NCI-H2171 treated with DMSO at 0.1 percent for 48 hours (cell line): ENCODE results near the gene DPCD.

Experiments
- DNase-seq: peaks from one replicate; lab custom pipeline; 2025; lab: John Stamatoyannopoulos, UW

Gene DPCD

DNA sequence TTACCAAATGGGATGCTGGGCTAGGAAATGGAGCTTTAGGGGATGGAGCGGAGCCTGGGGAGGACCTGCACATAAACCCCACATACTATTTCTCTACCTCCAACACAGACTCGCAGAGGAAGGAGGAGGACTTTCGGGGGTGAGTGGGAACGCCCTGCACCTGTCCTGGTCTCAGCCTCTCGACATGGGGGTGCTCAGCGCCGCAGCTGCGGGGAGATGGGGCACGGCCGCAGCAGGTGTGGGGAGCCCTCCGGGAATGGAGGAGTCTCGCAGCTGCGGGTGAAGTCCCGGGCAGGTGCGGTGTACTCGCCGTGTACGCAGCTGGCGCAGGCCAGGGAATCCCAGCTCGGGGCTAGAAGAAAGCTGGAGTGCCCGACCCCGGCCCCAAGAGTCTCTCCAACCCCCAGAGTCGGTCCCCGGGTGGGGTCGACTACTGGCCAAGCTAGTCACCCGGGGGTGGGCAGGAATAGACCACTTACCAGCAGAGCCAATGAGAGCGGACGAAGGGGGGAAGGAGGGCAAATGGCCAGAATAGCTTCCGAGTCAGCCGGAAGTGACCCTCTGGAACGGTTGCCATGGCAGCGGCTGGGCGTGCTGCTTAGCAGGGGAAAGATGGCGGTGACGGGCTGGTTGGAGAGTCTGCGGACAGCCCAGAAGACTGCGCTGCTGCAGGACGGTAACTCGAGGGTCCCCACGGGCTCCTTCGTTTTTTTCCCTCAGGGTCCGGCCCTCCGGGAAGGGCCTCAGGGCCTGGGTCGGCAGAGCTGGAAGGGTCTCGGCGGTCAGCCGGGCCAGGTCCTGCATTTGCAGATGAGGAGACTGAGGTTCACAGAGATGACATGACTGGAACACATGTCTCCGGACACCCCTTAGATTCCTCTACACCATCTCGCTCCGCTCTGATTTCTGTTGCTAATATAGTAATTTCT is at the start of gene DPCD, which contains the start of gene POLL:
Gene DPCD, plus strand, starts transcription at position 597 of the 929 bp plus-strand sequence. Its CDS starts 16 bp downstream, at position 613.
Gene POLL, minus strand, starts transcription at position 533 of the 929 bp plus-strand sequence. CDS start 897 bp downstream, outside the sequence.
- peak; percentile 82 for DNase-seq

DNA sequence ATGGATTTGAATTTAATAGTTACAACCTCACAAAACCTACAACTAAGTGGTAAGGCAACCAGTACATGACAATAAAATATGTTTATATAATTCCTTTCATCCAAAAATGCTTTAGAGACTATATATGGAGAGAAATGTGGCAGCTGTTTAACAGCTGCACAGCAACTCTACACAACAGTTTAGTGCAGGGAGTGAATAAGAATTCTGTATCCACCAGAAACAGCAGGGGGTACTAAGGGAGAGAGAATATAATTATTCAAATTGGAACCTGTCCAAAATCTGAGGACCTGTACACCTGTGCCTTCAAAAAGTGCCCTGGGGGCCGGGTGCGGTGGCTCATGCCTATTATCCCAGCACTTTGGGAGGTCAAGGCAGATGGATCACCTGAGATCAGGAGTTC is 49.7 kb upstream of the DPCD start:
- peak; percentile 72 for DNase-seq

- peak; percentile 1 for DNase-seq
These were observed 42.2 kb upstream of the DPCD start for GRCh38 chr10:101545898-101546297.

GRCh38 chr10:101550965-101551364 is 37.2 kb upstream of the DPCD start:
- DNase-seq: no peak

DNA sequence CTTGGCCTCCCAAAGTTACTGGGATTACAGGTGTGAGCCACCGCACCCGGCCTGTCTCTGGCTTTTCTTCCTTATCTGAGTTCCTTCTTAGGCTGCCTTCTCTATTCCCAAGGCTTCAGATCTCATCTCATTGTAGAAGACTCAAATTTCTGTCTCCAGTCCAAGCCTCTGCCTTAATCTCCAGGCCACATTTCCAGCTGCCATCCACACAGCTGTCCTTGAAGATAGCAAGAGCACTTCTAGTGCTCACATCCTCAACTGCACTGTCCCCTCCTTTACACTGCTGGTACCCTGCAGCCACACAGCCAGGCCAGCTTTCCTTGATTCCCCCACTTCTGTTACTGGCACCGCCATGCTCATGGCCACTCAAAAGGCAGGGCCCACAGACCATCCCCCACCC is 35.7 kb upstream of the DPCD start:
- no peak for DNase-seq

DNA sequence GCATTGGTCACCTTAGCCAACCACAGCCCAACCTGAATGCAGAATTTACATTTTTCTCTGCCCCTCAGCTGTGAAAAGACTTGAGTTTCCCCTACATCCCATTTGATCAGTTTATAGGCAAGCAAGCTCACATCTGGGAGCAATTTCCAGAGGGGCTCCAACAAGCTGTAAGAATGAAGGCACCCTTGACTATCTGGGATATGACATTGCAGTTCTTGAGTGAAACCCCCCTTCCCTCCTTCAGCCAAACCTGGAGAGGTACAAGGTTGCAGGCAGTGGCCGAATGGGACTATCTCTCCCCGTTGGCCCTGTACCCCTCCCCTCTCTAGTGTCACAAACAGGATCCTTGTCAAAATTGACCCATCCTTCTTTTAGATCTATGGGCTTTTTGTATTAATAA is 30.6 kb upstream of the DPCD start:
- DNase-seq: no peak

DNA sequence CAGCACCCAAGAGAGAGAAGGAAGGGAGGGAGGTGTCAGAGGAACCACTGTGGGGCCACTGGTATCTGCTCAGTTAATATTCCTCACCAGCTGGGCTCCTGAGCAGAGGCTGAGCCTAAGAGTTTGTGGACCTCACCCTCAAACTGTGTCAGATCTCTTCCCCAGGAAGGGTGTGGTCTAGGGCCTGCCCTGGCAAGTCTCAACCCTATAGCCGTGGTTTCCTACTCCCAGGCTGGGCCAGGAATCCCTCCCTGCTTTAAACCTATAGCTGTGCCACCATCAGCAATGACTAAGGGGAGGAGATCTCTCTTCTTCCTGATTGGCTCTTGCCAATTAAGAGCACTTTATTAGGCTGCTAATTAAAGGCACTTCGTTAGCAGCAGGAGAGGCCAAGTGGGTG is 29.9 kb upstream of the DPCD start:
- no peak for DNase-seq

- DNase-seq: no peak
These were observed 29.2 kb upstream of the DPCD start for GRCh38 chr10:101558671-101559595.

- no peak for DNase-seq
These were observed 28.4 kb upstream of the DPCD start for GRCh38 chr10:101559596-101560297.

DNA sequence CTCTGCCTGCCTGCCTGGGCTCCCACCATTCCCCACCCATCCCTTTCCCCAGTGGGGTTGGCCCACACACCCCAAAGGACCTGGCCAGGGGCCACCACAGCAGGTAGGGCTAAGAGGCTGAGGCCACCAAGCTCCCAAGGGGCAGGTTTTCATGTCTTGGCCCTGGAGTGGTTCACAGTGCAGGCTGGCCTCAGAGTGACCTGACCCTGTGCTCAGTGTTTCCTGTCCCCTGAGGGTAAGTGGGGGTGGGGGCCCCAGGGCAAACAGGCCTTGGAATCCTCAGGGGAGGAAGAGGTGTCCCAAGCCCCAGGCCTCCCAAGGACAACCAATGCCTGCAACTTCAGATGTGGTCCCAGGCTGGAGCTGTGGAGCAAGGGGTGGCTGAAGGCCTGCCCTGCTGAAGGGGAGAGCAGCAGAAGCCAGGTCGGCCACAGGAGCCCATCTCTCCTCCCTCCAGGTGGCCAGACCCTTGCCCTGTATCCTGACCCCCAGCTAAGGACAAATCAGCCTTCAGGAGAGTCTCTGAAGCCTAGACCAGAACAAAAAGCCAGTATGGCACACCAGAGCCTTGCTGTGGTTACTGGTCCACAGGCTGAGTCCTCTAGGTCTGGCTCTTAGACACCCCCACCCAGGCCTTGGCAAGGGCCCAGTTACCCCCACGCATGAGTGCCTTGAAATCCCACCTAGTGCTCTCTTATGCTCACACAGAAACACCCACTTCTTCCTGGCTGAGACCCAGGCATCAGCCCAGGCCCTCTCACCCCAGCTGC is 27.6 kb upstream of the DPCD start:
- DNase-seq: no peak

DNA sequence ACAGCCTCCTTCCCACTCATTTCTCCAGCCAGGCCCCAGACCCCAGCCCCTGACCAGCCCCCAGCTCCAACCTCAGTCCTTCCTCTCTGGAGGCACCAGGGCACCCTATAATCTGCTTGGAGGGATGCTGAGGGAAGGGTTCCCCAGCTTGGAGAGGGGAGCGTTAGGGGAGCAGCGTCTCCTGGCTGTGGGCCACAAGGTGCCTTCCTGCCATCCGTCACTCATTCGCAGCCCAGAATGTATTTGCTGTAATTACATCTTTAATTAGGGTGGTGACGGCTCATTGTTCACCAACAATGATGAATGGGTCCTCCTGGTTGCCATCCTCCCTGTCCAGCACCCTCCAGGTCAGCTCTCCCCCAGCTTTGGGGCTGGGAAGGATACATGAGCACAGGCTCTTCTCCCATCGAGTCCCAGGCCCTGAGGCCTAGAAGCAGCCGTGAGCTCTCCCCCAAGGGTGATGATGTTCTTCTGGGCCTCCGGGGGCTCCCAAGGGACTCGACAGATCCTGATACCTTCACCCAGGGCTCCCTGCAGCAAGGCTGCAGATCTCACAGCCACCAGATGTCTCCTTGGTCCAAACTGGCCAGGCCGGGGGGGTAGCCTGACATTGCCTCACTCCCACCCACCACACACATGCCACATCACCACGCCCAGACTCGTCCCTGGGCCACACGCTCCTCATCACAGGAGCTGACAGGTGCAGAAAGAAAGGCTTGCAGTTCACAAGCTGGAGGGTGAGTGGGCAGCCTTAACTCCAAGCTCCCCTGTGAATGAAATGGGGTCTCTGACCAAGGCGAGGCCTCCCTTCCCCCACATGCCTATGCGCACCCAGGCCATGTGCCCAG is 26.8 kb upstream of the DPCD start:
- no peak for DNase-seq

DNA sequence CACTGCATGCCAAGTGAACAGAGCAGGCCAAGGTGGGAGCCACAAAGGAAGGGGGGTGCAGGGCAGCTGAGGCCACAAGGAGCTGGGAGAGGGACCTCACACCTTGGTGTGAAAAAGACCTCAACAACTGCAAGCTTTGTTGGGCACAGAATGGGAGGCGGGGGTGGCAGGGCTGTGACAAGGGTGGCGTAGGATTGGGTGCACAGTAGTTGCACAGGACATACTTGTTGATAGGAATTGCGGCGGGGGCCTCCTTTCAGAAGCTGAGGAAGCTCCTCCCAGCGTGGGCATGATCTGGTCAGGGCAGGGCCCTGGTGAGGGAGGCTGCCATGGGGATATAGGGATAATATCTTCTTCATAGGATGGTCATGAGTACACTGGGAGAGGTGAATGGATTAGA is 25.9 kb upstream of the DPCD start:
- no peak for DNase-seq

GRCh38 chr10:101563007-101563406 is 25.1 kb upstream of the DPCD start:
- no peak for DNase-seq

DNA sequence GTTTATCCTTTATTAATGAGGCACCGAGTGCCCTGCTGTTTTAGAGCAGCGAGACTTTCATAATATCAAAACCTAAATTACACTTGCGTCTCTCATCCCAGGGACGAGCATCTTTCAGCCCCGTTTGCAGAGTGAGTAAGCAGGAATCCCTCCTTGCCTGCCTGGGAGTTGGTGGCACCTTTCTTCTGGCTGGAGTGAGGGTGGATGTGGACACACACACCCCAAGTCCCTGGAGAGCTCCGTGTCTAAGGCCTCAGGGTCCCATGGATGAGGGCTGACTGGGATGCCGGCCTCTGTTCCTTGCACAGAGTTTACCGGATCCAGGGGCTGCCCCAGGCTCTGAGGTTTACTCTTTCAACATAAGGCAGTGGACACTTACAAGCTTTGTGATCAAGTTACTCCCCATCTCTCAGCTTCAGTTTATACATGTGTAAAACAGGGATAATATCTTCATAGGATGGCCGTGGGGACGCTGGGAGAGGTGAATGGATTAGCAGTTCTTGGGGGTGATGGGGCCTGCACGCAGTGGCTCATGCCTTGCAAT is 24.6 kb upstream of the DPCD start:
- no peak for DNase-seq

DNA sequence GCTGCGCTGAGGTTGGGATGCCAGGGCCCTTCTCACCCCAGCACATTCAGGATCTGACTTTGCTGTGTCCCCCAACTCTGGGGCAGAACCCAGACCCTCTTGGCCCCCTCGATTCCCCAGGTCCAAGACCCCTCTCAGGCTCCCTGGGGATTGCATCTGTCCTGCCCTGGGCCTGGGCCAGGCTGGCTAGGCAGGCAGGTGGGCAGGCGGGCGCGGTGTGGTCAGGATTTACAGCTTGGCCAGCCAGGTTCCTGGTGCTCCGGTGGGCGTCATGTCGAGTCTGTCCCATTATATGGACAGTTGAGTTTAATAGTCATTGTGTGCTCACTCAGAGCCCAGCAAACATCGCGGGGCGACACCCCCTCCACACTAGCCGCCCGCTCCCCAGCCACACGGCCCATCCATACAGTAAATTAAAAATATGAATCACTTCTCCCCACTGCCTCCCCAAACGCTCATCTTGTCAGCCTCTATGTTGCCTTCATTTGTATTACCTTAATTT is 23.6 kb upstream of the DPCD start:
- no peak for DNase-seq

DNA sequence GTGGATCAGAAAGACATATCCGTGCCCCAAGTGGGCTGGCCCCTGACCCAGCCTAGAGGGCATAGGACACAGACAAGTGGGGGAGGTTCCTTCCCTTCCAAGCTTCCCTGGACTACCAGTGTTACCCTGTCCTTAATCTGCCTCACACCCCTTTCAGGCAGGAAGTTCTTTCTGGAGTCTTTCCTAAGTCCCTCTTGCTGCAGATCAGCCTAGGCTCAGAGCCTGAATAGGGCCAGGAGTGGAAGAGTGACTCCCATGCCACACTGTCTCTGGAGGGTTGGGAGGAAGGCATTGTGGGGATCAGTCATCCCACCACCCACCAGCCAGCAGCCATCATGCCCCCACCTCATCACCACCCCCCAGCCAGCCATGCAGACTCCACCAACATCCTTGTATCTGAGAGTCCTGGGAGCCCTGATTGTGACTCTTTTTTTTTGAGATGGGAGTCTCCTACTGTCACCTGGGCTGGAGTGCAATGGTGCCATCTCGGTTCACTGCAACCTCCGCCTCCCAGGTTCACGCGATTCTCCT is 22.7 kb upstream of the DPCD start:
- no peak for DNase-seq

DNA sequence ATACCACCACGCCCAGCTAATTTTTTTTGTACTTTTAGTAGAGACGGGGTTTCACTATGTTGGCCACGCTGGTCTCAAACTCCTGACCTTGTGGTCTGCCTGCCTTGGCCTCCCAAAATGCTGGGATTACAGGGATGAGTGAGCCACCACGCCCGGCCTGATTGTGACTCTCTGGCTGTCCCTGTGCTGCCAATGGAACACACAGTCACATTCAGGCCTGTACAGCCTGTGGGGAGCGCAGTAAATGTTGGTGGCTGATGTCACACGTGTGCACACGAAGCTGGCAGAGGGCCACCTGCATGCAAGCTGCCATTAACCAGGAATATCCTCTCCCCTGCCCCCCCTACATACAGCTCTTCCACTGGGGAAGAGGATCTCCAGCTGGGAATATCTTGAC is 22.2 kb upstream of the DPCD start:
- no peak for DNase-seq

DNA sequence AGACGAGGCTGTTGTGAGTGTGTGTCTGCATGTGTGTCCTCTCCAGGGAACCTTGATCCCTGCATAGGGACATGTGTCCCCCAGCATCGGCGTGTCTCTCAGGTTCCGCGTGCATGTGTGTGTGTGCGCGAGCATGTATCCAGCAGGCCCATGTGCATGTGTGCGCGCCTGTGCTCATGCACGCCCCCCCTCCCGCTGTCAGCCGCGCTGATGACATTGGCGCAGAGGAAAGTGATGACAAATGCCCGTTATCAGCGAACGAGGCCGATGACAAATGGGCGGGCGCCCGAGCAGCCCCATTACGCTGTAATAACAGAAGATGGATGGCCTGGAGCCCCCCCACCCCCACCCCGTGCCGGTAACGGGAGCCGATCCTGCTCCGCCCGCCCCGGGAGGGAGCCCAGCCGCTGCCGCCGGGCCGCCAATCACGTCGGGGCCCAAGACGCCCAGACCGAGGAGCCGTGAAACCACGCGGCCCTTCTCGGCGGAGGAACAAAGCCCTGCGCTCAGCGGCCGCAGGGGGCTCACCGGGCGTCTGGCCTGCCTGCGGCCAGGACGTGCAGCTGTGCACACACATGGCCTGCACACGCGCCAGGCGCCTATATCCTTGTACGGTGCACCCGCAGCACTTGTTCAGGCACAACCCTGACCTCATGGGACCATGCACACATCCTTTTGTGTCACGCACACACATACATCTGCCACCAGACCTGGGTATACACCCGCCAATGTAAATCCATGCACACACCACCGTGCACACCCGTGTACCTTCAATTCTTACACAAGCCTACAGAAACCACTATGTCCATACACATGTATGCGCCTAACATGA is 21.6 kb upstream of the DPCD start:
- DNase-seq: peak; percentile 62
